Activated B cell treated with CpG ODN at 0.5 μM for 24 hours (primary cell): ENCODE results near the gene PDE4B. TPM values are rescaled to one million over a fixed set of nuclear protein-coding genes. Genes with fewer than 3 reads are reported as not detected.
"Not testable (repeated sequence)": the region's sequence is repeated elsewhere in the genome, so short reads cannot be mapped to it uniquely, and the experiment has no call there.

Source experiments
- ATAC-seq: fragments of 200-7000 bp; cut with Tn5 transposase; one replicate; pipeline ENCODE4 v1.10.0; 2021; ENCODE audit warnings: low read depth, mild to moderate bottlenecking, moderate library complexity
- CTCF ChIA-PET: fragments of 350-600 bp; sonication (Branson Sonifier 250); formaldehyde crosslinking; loops from one replicate; lab custom pipeline; 2021; ENCODE audit warnings: antibody characterized with exemption; lab: Charles Lee
- POLR2A ChIA-PET: fragments of 350-600 bp; sonication (Branson Sonifier 250); formaldehyde crosslinking; loops from one replicate; lab custom pipeline; 2021; ENCODE audit warnings: antibody characterized with exemption; lab: Charles Lee
- DNase-seq: peaks from one replicate; pipeline ENCODE4 v3.0.0; 2022
- H3K27ac Mint-ChIP-seq: one replicate; pipeline ENCODE4 v1.8.0; 2020; ENCODE audit warnings: mixed read lengths
- H3K27me3 Mint-ChIP-seq: one replicate; pipeline ENCODE4 v1.8.0; 2021; ENCODE audit warnings: mixed read lengths
- H3K36me3 Mint-ChIP-seq: one replicate; pipeline ENCODE4 v1.8.0; 2021; ENCODE audit warnings: low read depth, mixed read lengths
- H3K4me1 Mint-ChIP-seq: one replicate; pipeline ENCODE4 v1.8.0; 2021; ENCODE audit warnings: mixed read lengths
- H3K4me3 Mint-ChIP-seq: one replicate; pipeline ENCODE4 v1.8.0; 2020; ENCODE audit warnings: mild to moderate bottlenecking, mixed read lengths
- H3K9me3 Mint-ChIP-seq: one replicate; pipeline ENCODE4 v1.8.0; 2020; ENCODE audit warnings: mixed read lengths
- intact Hi-C: fragments of 100-400 bp; cut with micrococcal nuclease; formaldehyde crosslinking; loops from one replicate; pipeline ENCODE4 v1.15.1; 2024
- total RNA-seq: library from RNA; stranded (reverse); gene quantifications from 2 replicates; pipeline ENCODE4 v1.2.3, GENCODE V29; 2022
- TF ChIP-seq, protein P1 (sequence below): fragments of 200-600 bp; IDR thresholded peaks from one replicate; pipeline ENCODE4 v1.8.0; 2022; ENCODE audit warnings: antibody characterized with exemption, mild to moderate bottlenecking

PDE4B gene
- total RNA-seq, 1 donor from 2014 or later: 84.1 TPM

GRCh38 chr1:65866439-65866838 is 73.7 kb downstream of the PDE4B start:
- POLR2A ChIA-PET: no interaction called here
- DNase-seq: no peak
- Mint-ChIP-seq H3K27ac (no peak overlapping the region), H3K9me3 (peaks cover 7% of the 10 kb centered on the region), H3K4me3 (no peak overlapping the region), H3K27me3 (peaks cover 2% of the 10 kb centered on the region), H3K36me3 (no peaks in the 10 kb centered on the region), H3K4me1 (no peaks in the 10 kb centered on the region)
- no peak for ATAC-seq
- TF ChIP-seq, protein P1, sequence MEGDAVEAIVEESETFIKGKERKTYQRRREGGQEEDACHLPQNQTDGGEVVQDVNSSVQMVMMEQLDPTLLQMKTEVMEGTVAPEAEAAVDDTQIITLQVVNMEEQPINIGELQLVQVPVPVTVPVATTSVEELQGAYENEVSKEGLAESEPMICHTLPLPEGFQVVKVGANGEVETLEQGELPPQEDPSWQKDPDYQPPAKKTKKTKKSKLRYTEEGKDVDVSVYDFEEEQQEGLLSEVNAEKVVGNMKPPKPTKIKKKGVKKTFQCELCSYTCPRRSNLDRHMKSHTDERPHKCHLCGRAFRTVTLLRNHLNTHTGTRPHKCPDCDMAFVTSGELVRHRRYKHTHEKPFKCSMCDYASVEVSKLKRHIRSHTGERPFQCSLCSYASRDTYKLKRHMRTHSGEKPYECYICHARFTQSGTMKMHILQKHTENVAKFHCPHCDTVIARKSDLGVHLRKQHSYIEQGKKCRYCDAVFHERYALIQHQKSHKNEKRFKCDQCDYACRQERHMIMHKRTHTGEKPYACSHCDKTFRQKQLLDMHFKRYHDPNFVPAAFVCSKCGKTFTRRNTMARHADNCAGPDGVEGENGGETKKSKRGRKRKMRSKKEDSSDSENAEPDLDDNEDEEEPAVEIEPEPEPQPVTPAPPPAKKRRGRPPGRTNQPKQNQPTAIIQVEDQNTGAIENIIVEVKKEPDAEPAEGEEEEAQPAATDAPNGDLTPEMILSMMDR: no peak
- CTCF ChIA-PET: no interaction called here
- intact Hi-C loops: no loop called here

DNA sequence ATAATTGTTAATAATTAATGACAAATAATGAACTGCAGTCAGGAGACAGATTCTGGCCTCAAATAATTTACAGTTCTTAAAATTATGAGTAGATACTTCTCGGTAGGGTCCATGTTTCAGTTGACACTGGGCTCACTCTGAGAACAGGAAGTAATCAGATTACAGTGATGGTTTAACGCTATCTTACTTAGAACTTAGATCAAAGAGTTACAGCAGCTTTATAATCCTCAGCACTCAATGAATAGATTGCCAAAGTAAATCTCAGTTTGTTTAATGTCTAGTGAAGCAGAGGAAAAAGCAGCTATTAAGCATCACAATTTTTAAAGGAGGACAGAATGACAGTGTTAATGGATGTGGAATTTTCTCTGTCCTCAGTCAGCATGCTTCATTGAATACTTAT is 79.6 kb downstream of the PDE4B start:
- ChIA-PET POLR2A (no interaction called here), CTCF (no interaction called here)
- Mint-ChIP-seq H3K4me3 (no peak overlapping the region), H3K36me3 (no peaks in the 10 kb centered on the region), H3K4me1 (no peaks in the 10 kb centered on the region), H3K27me3 (no peaks in the 10 kb centered on the region), H3K9me3 (peaks cover 2% of the 10 kb centered on the region), H3K27ac (no peak overlapping the region)
- intact Hi-C loops: no loop called here
- ATAC-seq: no peak
- DNase-seq: no peak
- TF ChIP-seq, protein P1: no peak

- POLR2A ChIA-PET, intact Hi-C loops, H3K4me1 Mint-ChIP-seq, H3K27me3 Mint-ChIP-seq, H3K4me3 Mint-ChIP-seq, DNase-seq, H3K36me3 Mint-ChIP-seq, ATAC-seq, H3K9me3 Mint-ChIP-seq, H3K27ac Mint-ChIP-seq, CTCF ChIA-PET: not testable (repeated sequence)
Measured at GRCh38 chr1:65878342-65878741, 85.6 kb downstream of the PDE4B start.

GRCh38 chr1:65880611-65881010 is 87.9 kb downstream of the PDE4B start:
- intact Hi-C loops: no loop called here
- Mint-ChIP-seq H3K4me3 (no peak overlapping the region), H3K27ac (no peak overlapping the region), H3K9me3 (peaks cover 5% of the 10 kb centered on the region), H3K4me1 (no peaks in the 10 kb centered on the region), H3K36me3 (no peaks in the 10 kb centered on the region), H3K27me3 (no peaks in the 10 kb centered on the region)
- TF ChIP-seq, protein P1: no peak
- DNase-seq (no peak), ATAC-seq (no peak)
- ChIA-PET CTCF (no interaction called here), POLR2A (no interaction called here)

GRCh38 chr1:65881067-65881594 is 88.4 kb downstream of the PDE4B start:
- CTCF ChIA-PET: no interaction called here
- H3K27ac Mint-ChIP-seq: no peak overlapping the region
- no peak overlapping the region for H3K4me3 Mint-ChIP-seq
- TF ChIP-seq, protein P1: no peak
- DNase-seq (no peak), ATAC-seq (no peak)
- intact Hi-C loops: no loop called here
- no peaks in the 10 kb centered on the region for H3K27me3 Mint-ChIP-seq
- H3K9me3 Mint-ChIP-seq: peaks cover 5% of the 10 kb centered on the region
- POLR2A ChIA-PET: no interaction called here
- H3K4me1 Mint-ChIP-seq: no peaks in the 10 kb centered on the region
- H3K36me3 Mint-ChIP-seq: no peaks in the 10 kb centered on the region

GRCh38 chr1:65882076-65882475 is 89.4 kb downstream of the PDE4B start:
- POLR2A ChIA-PET: no interaction called here
- Mint-ChIP-seq H3K36me3 (no peaks in the 10 kb centered on the region), H3K4me3 (no peak overlapping the region), H3K9me3 (peaks cover 3% of the 10 kb centered on the region), H3K27me3 (no peaks in the 10 kb centered on the region), H3K4me1 (no peaks in the 10 kb centered on the region), H3K27ac (no peak overlapping the region)
- intact Hi-C loops: no loop called here
- TF ChIP-seq, protein P1: no peak
- ATAC-seq: no peak
- CTCF ChIA-PET: no interaction called here
- DNase-seq: no peak
